ENCODE data around the gene NME4.
"Not testable (repeated sequence)": the region's sequence is repeated elsewhere in the genome, so short reads cannot be mapped to it uniquely, and the experiment has no call there.

The NME4 gene

GRCh38 chr16:378113-378820 lies 18.7 kb upstream of the NME4 start:
- not testable (repeated sequence) for DNase-seq

- DNase-seq = no peak
Observed at GRCh38 chr16:378821-379182, 18.2 kb upstream of the NME4 start.

- no peak for DNase-seq
Observed at GRCh38 chr16:379183-379960, 17.6 kb upstream of the NME4 start.

GRCh38 chr16:379961-380761 lies 16.8 kb upstream of the NME4 start:
- DNase-seq = no peak

- DNase-seq = no peak
Observed at GRCh38 chr16:380762-381011, 16.3 kb upstream of the NME4 start.

GRCh38 chr16:381012-381788 lies 15.8 kb upstream of the NME4 start:
- DNase-seq = no peak

GRCh38 chr16:381789-382717 lies 14.9 kb upstream of the NME4 start, which contains the start of gene PGAP6:
Gene PGAP6, minus strand, starts transcription at chr16:381978. Its CDS starts 157 bp downstream, at chr16:381821.
- peak; percentile 54 for DNase-seq

- DNase-seq = no peak
Observed at GRCh38 chr16:383326-384051, 13.5 kb upstream of the NME4 start.

- DNase-seq = no peak
Observed at GRCh38 chr16:386641-387156, 10.3 kb upstream of the NME4 start.

- DNase-seq = not testable (repeated sequence)
Observed at GRCh38 chr16:387761-388666, 9.0 kb upstream of the NME4 start.

- no peak for DNase-seq
Observed at GRCh38 chr16:389352-389751, 7.6 kb upstream of the NME4 start.

GRCh38 chr16:391885-392335 lies 5.1 kb upstream of the NME4 start:
- peak; percentile 75 for DNase-seq

GRCh38 chr16:392450-393030 lies 4.5 kb upstream of the NME4 start:
- DNase-seq = no peak

- no peak for DNase-seq
Observed at GRCh38 chr16:396199-396598, 800 bp upstream of the NME4 start.

- DNase-seq = peak; percentile 53
Observed at GRCh38 chr16:396605-397004, 394 bp upstream of the NME4 start.

- DNase-seq = peak; percentile 81
Observed at GRCh38 chr16:397736-398332, 835 bp downstream of the NME4 start.

GRCh38 chr16:398561-399339 lies 1.8 kb downstream of the NME4 start:
- DNase-seq = no peak

All from fibroblast of skin of right quadriceps (primary cell).